Stomach (tissue), 9 donors: ENCODE measurements around the gene ATP2B1. TPM values are rescaled to one million over a fixed set of nuclear protein-coding genes. Genes with fewer than 3 reads are reported as not detected.

Experiments
- DNase-seq, 2 donors: peaks; one replicate each; pipeline versions ENCODE4 v3.0.0 to v3.0.0-alpha.2; 2013 to 2019
- H3K27ac ChIP-seq, 5 donors: fragments of 200-600 bp in 4 of 5; sonication (generic) in 4 of 5; one replicate each; pipeline ENCODE4 v1.5.1; 2013 to 2019; ENCODE audit warnings: mild to moderate bottlenecking in 1 of 5, moderate library complexity in 1 of 5
- H3K27me3 ChIP-seq, 3 donors: fragments of 200-600 bp; sonication (generic); one replicate each; pipeline ENCODE4 v1.5.1; 2017 to 2019; ENCODE audit warnings: mixed run types in 1 of 3
- H3K36me3 ChIP-seq, 4 donors: fragments of 200-600 bp; sonication (generic); 1 replicate in 3 of 4; 2 replicates in 1 of 4; pipeline ENCODE4 v1.5.1; 2016 to 2019
- H3K4me1 ChIP-seq, 4 donors: fragments of 200-600 bp; sonication (generic); one replicate each; pipeline ENCODE4 v1.5.1; 2016 to 2019
- H3K4me3 ChIP-seq, 4 donors: fragments of 200-600 bp; sonication (generic) in 3 of 4; one replicate each; pipeline ENCODE4 v1.5.1; 2016 to 2019; ENCODE audit warnings: mild to moderate bottlenecking in 1 of 4
- H3K9me3 ChIP-seq, 4 donors: fragments of 200-600 bp; sonication (generic); one replicate each; pipeline ENCODE4 v1.5.1; 2016 to 2019
- CTCF ChIP-seq, 7 experiments: fragments of 450-650 bp in 4 of 7; fragments of 200-600 bp in 3 of 7; sonication (generic) in 3 of 7; IDR thresholded peaks; one replicate each; pipeline ENCODE4 v1.5.1; 2016 to 2019; ENCODE audit warnings: antibody characterized with exemption in 7 of 7, control low read depth in 2 of 7, mild to moderate bottlenecking in 1 of 7
- EP300 ChIP-seq: sonication (generic); formaldehyde crosslinking; IDR thresholded peaks from one replicate; pipeline ENCODE4 v1.6.1; 2017; ENCODE audit warnings: antibody characterized with exemption
- POLR2A ChIP-seq, 4 donors: fragments of 450-650 bp; IDR thresholded peaks; one replicate each; pipeline ENCODE4 v1.6.1; 2016; ENCODE audit warnings: antibody characterized with exemption in 4 of 4, control low read depth in 2 of 4, mild to moderate bottlenecking in 1 of 4, moderate library complexity in 1 of 4
- POLR2AphosphoS5 ChIP-seq, 3 donors: sonication (generic); formaldehyde crosslinking; IDR thresholded peaks; one replicate each; pipeline ENCODE4 v1.6.1; 2016; ENCODE audit warnings: antibody characterized with exemption in 3 of 3
- WGBS, 5 donors: extraction: QIAGEN DNeasy Blood & Tissue Kit in 3 of 5; methylation state at CpG; one replicate each; pipeline versions ENCODE4 v1.1.5 to v1.1.7; 2013 to 2018; 5-methylcytosine and 5-hydroxymethylcytosine counted together
- intact Hi-C: fragments of 100-400 bp; cut with DNase I; formaldehyde crosslinking; loops from one replicate; pipeline ENCODE4 v1.15.1; 2023; ENCODE audit warnings: low total_unique reads
- polyA plus RNA-seq, 3 donors: library from polyadenylated mRNA; stranded (reverse); fragments of 200-250 nt; gene quantifications; one replicate each; pipeline ENCODE4 v1.2.3, GENCODE V29; 2013
- total RNA-seq, 5 donors: library from RNA; depleted of rRNA; stranded (reverse); fragments of >200 nt; gene quantifications; one replicate each; pipeline versions ENCODE4 v1.1.0 to v1.2.3, GENCODE V29; 2014 to 2016
- donor health status: healthy with polysubstance abuse.
- donor health status: Bipolar disorder and iron deficiency.
- donor health status: healthy.

Gene ATP2B1
- total and polyA plus RNA-seq, 8 donors = 3.5 to 84.1 (median 18.6) TPM

- Histone ChIP-seq H3K4me3 (no peak overlapping the region), H3K9me3 (peaks cover 0 to 5% (median 0%) of the 10 kb centered on the region in 4 donors), H3K27me3 (no peaks in the 10 kb centered on the region), H3K36me3 (no peaks in the 10 kb centered on the region), H3K27ac (no peak overlapping the region), H3K4me1 (peaks cover 0 to 11% (median 7%) of the 10 kb centered on the region in 4 donors)
- no peak for DNase-seq
- TF ChIP-seq CTCF (IDR thresholded peaks at IDR 0.05) (no peak), POLR2AphosphoS5 (IDR thresholded peaks at IDR 0.05) (no peak), EP300 (no peak), POLR2A (IDR thresholded peaks at IDR 0.05) (no peak)
- WGBS, 5 donors = 93 to 97% (median 94%) methylated on average over 3 of the region's 3 CpGs
- intact Hi-C loops = no loop called here
Measured at GRCh38 chr12:89712706-89713105, 4.1 kb upstream of the ATP2B1 start.

- Histone ChIP-seq H3K36me3 (no peaks in the 10 kb centered on the region), H3K4me3 (peak overlapping the region in 2 of 4 donors; percentile 83 to 89), H3K27ac (no peak overlapping the region), H3K9me3 (peaks cover 0 to 5% (median 0%) of the 10 kb centered on the region in 4 donors), H3K27me3 (no peaks in the 10 kb centered on the region), H3K4me1 (peaks cover 8 to 27% (median 17%) of the 10 kb centered on the region in 4 donors)
- intact Hi-C loops = no loop called here
- no peak for TF ChIP-seq EP300
- no peak for TF ChIP-seq POLR2AphosphoS5 (IDR thresholded peaks at IDR 0.05)
- TF ChIP-seq CTCF (IDR thresholded peaks at IDR 0.05) = no peak
- TF ChIP-seq POLR2A (IDR thresholded peaks at IDR 0.05) = no peak
- no peak for DNase-seq
- WGBS, 5 donors = 69 to 75% (median 74%) methylated on average over 7 of the region's 7 CpGs
Measured at GRCh38 chr12:89710873-89711750, 2.5 kb upstream of the ATP2B1 start.

- 1 to 2% (median 1%) methylated on average over 31 to 45 of the region's 45 CpGs for WGBS, 5 donors
- Histone ChIP-seq H3K36me3 (no peaks in the 10 kb centered on the region), H3K27me3 (no peaks in the 10 kb centered on the region), H3K27ac (peak overlapping the region; percentile 95 to 100 (median 98)), H3K4me3 (peak overlapping the region; percentile 83 to 93 (median 90)), H3K9me3 (peaks cover 0 to 5% (median 0%) of the 10 kb centered on the region in 4 donors), H3K4me1 (peaks cover 8 to 33% (median 19%) of the 10 kb centered on the region in 4 donors)
- peak; percentile 52 to 87 for DNase-seq
- intact Hi-C loops = no loop called here
- TF ChIP-seq EP300 = no peak
- TF ChIP-seq POLR2A (IDR thresholded peaks at IDR 0.05) = no peak
- no peak for TF ChIP-seq POLR2AphosphoS5 (IDR thresholded peaks at IDR 0.05)
- TF ChIP-seq CTCF (IDR thresholded peaks at IDR 0.05) = no peak
Measured at GRCh38 chr12:89709995-89710872, 1.6 kb upstream of the ATP2B1 start.
